Fibroblast of skin of right quadriceps (primary cell): Measurements from ENCODE around the gene ANKS1A.
"Not testable (repeated sequence)": the region's sequence is repeated elsewhere in the genome, so short reads cannot be mapped to it uniquely, and the experiment has no call there.

ENCODE experiments used
- DNase-seq: peaks from one replicate; pipeline ENCODE4 v3.0.0-alpha.2; 2013

Gene ANKS1A

DNA sequence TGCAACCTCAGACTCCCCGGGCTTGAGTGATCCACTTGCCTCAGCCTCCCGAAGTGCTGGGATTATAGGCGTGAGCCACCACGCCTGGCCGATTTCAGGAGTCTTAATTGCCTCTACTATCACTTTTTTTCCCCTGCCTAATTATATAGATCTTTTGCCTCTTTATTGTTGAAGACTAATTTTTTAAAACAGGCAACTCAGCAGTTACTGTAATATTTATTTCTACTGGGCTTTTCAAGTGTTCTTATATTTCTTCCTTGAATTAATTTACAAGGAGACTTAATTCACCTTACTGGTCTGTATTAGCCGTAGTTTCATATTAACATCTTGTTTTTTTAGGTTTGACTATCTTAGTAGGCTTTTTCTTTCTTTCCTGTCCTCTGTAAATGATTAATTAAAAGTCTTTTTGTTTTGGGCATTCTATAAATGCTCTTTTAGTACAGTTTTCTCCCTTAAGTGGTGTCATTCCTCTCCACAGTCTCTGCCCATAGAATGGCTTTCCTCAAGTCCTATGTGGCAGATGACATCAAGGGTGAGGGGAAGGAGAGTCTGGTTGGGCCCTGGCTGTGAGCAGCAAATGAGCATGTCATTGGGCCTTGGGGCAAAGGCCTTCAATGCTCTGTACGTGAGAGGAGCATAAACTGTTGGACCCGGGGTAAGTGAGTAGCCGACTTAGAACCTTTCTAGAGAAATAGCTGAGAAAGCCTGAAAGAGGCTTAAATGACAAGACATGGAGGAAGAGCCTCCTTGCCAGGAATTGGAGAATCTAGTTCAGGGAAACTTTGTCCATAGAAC is 36.0 kb downstream of the ANKS1A start:
- no peak for DNase-seq

DNA sequence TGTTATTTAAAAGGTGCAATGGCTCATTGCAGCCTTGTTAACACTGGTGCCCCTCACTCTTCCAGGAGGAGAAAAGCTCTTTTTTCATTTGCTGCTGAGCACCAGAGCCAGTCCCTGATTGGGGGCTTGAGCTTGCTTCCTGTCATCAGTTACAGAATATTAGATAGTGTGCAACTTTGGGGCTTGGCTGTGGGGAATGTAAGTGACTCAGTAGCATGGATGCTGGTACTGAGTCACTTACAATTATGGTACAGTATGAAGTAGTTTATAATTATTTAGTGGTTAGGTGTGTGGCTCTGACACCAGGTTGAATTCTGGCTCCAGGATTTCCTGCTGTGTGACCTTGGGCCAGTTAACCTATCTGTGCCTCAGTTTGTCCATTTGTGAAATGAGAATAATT is 37.6 kb downstream of the ANKS1A start:
- DNase-seq = peak; percentile 62

DNA sequence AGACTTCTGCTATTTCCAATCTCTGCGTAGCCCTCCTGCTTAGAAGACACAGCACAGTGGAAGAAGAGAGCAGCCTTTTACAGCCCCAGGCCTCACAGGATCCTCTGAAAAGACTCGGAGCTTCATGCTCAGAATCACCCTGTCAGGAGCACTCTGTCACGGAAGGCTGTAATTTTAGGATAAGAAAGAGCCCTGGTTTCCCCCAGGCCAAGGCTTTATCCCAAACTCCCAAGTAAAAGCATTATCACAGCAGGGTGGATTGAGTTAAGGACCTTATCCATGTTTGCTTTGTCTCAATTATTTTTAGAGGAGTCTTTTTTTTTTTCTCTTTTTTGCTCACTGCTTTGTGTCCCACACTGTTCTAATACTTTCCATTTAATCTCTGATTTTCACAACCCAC is 39.2 kb downstream of the ANKS1A start:
- DNase-seq = no peak

DNA sequence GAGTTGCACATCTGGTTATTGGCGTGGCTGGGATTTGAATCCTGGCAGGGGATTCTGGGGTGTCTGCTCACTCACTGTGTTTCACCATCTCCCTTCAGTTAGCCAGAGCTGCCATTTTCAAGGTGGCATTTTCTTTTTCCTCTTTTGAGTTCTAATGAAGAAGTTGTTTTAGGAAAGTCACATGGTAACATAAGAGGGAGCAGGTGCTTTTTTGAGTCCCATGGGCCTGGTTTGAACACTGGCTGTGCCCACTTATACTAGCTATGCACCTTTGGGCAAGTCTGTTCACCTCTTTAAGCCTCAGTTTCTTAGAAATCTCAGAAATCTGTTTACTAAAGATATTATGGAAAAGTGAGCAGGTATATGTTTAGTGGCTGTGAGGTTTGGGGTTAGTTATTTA is 39.6 kb downstream of the ANKS1A start:
- DNase-seq = no peak

DNA sequence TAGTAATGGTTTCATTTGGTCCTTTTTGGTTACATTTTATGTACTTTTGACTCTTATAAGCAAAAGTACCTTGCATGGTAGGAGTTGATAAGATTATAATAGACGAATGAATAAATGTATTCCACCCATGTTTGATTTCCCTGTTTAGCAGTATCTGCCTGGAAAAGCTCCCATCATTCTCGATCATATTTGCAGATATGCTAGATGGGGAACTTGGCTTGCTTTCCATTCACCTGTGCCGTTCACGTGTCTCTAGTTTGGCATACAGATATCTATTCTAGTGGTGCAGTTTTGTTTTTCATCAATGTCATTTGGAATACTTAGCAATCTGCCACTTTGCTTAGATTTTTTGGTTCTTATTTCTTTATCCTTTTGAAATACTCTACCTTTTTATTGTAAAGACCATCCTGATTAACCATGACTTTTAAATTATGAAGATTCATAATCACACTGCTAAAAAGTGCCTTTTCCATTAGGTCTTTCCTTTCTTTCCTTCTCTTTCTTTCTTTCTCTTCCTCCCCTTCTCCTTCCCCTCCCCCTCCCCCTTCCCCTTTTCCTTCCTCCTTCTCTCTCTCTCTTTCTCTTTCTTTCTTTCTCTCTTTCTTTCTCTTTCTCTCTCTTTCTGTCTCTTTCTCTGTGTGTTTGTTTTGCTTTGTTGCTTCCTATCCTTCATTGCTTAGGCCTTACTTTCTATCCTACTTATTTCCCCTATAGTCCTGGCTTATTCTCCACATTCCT is 40.4 kb downstream of the ANKS1A start:
- DNase-seq = no peak

DNA sequence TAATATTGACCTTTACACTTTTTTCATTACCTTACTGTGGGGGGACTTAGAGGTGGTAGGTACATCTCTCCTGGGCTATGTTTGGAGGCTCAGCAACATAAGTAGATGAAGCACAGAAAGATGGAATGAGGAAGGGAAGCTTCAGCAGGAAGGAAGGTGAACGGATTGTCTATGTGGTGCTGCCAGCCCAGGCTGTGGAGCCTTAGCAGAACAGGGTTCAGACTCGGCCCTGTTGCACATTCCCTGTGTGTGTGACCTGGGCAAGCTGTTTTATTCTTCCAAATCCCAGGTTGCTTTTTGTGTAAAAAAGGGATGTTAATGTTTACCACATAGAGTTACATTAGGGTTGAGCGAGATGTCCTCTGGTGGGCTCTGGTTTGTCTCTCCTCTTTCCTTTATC is 41.2 kb downstream of the ANKS1A start:
- DNase-seq = no peak

DNA sequence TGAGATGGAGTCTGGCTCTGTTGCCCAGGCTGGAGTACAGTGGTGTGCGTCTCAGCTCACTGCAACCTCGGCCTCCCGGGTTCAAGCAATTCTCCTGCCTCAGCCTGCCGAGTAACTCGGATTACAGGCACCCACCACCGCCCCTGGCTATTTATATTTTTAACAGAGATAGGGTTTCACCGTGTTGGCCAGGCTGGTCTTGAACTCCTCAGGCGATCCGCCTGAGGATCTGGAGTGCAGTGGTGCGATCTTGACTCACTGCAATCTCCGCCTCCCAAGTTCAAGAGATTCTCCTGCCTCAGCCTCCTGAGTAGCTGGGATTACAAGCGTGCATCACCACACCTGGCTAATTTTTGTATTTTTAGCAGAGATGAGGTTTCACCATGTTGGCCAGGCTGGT is 43.1 kb downstream of the ANKS1A start:
- DNase-seq = not testable (repeated sequence)

DNA sequence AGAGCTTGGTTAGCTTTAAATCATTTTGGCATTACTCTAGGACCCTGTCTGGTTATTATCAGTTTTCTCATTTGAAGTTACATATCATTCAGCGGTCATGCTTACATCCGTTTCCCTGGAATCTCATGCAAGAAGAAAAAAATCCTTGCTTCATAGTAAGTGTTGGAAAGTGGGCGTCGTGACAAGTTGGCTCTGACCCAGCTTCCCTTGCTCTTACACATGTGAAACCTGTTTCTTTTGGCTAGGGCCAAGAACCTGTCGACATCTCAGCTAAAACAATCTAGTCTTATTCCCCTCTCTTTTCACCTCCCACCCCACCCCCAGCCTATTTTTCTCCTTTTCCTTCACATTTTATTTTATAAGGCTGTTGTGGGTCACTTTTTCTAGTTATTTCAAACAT is 45.5 kb downstream of the ANKS1A start:
- peak; percentile 69 for DNase-seq

DNA sequence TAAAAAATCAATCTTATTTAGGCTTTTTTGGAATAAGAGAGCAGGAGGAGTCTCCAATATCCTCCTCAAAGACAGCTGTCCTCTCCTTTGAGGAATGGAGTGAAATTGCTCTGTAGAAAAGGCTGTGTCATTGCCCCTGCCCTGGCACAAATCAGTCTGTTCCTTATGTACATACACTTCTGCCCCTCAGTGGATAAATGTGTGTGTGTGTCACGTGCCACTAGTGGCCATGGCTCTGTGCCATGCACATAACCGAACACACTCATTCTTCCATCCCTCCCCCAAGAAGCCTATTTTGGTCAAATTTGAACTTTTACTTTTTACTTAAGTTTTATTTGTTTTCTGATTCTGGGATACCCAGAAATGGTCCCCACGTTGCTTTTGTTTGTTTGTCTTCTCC is 49.2 kb downstream of the ANKS1A start:
- DNase-seq = no peak

DNA sequence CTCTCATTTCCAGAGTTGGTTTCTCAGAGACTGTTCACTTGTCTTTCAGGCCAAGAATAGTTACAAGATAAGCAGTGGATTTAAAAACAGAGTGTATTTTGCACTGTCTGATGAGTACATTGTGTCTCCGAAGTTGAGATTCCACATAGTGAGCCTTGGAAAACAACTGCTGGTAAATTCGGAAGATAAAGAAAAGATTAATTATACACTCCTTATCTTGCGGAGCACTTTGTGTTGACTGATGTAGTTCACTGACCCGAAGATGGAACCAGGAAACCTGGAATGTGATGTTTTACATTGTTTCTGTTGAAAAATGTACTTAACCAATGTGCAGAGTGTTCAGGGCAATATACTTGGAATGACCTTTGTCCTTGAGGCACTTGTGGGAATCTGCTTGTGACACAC is 51.0 kb downstream of the ANKS1A start:
- DNase-seq = no peak

DNA sequence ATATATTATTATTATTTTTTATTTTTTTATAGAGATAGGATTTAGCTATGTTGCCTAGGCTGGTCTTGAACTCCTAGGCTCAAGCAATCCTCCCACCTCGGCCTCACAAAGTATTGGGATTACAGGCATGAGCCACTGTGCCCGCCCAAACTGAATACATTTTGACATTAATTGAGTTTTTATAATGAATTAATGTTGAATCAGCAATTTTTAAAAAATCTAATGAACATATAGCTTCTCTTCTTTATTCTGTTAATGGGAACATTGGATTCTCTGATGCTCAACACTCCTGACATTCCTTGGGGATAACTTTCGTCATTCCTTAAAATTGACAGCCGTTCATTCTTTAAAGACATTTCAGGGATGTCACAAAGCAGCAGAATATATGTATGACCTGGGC is 52.4 kb downstream of the ANKS1A start:
- DNase-seq = no peak

DNA sequence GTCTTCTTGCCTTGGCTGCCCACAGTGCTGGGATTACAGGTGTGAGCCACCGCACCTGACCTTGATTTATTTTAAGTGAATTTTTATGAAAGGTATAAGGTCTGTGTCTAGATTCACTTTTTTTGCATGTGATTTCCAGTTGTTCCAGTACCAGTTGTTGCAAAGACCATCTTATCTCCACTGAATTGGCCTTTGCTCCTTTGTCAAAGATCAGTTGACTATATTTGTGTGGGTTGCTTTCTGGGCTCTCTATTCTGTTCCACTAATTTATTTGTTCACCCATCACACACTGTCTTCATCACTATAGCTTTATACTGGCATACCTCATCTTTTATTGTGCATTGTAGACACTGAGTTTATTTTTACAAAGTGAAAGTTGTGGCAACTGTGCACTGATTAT is 56.3 kb downstream of the ANKS1A start:
- no peak for DNase-seq

DNA sequence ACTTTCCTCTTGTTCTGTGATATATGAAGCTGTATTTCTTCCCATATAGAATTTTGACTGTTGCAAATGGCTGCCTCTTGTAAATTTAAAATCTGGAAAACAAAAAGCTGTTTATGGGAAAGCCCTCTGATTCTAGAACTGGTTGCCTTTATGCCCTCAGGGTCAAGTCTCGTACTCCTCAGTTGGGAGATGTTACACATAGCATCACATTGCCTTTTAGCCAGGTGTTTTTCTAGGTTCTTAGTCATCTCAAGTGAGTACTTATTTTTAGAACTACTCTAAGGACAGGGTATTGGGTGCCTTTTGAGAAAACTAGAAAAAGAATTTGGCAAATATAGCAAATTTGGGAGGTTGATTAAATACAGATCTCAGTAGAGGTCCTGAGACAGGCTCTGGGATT is 58.5 kb downstream of the ANKS1A start:
- DNase-seq = no peak

DNA sequence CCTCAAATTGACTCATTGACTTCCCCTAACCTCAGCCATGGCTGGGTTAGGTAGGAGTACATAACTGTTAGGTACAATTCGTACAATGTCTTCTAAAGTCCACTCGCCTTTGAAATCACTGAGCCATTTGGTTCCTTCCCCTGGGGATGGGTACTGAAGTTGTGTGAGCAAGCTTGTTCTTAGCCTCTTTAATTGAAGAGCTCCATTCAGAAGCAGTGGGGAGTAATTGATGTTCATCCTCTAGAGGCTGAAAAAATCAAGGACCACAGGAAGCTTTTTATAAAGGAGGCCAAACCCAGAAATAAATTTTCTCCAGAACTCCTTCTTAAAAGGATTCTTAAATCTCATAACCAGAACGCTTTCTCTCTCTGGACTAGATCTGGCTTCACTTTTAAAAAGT is 60.6 kb downstream of the ANKS1A start:
- no peak for DNase-seq

DNA sequence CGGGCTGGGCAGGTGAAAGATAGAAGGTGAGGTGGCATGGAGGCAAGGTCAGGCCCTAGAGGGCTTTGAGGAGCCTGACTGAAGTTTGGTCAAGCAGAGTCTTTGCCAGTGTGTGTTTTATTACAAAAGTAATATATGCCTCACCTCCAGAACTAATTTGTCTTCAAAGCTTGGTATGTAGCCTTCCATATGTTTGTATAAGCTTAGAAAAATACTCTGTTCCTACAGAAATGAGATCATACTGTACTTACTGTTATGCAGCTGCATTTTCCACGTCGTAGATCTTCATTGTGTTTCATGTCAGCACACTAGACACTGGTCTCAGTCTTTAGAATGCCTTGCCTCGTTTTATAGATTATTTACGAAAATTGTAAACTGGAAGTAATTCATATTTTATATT is 61.8 kb downstream of the ANKS1A start:
- no peak for DNase-seq

DNA sequence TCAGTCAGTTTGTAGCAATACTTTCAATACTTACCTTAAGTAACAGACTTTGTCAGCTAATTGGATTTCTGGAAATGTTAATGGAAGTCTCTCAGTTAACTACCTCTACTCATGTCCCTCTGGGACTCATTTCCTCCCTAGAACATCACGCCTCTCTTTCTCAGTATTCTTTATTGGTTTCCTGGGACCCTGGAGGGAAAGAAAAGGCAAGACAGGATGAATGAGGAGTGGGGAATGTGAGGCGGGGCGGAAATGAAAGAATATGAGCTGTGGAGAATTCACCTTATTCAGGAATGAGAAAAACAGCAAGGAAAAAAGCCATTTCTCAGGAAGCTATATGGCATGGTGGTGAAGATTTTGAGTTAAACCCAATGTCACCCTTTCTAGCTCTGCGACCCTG is 62.7 kb downstream of the ANKS1A start:
- DNase-seq = no peak

DNA sequence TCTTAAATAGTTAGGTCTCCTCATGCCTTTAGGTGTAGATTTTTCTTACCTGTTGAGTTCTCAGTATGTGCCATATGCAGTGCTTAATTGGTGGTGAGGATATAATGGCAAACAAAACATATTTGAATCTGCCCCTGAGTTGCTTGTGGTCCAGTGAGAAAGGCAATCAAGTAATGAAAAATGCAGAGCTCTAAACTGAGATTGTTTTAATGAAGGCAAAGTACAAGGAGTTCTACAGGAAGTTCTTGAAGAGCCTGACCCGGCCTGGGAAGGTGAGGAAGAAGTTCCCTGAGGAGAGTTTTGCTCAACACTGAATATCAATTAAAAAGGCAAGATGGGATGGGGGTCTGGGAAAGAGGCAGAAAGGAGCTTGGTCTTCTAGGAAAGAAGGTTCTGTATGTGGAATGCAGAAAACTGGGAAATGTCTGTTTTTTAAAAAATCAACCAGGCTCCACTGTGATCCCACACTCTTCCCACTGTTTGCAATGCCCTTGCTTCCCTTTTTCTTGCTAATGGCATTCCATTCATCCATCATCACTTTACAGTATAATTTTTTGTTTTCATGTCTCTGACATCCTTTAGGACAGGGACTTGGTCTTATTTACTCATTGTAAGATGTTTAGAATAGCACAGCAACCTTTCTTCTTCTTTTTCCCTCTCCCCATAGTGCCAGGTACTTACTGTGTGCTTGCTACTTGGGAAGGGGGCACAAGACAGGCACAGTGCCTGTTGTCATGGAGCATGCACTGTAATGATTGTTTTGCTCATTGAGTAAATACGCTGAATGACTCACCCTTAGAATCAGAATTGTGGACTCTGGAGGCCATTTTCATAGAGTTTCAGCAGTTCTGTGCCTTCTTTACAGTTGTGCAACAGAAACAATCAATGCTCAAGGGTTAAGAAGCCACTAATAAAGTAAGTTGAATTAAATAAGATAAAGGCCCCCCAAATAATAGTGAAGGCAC is 64.3 kb downstream of the ANKS1A start:
- DNase-seq = peak; percentile 42

DNA sequence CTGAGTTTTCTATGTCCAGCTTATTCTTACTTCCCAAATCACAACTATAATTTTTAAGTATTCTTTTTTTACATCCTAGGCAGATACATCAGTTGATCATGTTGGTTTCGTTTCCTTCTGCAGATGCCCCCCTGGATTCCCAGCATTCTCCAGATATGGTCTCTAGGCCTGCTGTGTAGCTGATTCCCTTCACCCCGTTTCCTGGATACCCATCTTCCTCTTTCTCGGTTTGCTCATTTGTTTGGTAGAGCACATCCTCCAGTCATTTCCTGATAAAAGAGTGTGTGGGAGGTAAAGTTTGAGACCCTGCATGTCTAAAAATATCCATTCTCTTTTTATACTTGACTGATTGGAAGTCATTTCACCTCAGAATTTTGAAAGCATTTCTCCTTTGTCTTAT is 66.4 kb downstream of the ANKS1A start:
- no peak for DNase-seq

DNA sequence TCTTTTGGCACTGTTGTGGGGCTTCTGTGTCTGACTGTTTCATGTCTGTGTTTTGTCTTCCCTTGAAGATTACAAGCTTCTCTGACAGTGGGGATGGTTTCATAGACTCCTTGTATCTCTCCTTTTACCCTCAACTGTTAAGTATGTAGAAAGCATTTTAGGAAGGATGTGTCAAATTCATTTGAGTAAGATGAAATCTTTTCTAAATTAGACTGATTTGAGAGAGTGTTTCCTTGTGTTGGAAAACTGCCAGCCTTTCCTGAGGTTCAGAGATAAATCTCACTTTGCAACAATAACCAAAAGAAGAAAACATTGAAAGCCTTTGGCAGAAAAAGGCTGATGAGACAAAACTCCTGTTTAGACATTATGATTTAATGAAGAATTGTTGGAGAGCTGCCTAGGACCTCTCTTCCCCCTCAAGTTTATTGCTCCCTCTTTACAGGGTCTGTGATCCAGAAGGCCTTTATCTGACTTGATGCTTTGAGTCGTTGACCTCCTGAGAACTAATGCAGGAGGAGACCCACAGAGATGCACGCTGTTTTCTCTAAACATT is 68.3 kb downstream of the ANKS1A start:
- DNase-seq = no peak

DNA sequence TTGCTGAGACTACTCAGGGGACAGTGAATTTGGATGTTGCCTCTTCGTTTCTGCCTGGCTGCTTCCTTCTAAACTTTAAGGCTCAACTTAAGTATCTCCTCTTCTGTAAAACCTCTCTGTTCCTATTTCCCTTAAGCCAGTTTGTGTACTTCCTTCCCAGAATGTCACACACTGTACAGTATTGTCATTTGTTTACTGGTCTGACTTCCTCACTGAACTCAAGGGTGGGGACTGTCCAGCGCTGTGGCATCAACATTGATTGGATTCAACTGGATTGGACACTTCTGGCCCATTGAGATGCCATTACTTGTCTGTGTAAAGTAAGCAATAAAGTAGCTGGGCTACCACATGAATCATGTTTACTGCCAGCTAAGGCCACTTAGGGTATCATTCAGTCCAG is 69.7 kb downstream of the ANKS1A start:
- no peak for DNase-seq

DNA sequence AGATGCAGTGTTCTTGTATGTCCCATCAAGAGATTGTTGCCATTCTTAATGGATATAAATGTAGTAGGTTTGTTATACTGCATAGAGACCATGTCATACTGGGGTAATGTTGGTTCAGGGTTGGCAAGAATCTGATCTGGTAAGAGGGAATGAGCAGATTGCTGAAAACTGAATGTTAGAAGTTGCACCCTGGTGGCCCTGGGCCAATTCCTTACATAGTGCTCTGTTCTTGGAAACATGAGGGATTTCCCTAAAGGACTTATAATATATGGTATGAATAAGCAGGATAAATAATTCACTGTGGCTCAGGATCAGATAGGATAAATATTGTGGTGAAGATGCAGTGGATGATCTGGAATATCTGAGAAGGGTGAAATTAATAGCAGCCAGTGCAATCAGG is 70.2 kb downstream of the ANKS1A start:
- DNase-seq = no peak

DNA sequence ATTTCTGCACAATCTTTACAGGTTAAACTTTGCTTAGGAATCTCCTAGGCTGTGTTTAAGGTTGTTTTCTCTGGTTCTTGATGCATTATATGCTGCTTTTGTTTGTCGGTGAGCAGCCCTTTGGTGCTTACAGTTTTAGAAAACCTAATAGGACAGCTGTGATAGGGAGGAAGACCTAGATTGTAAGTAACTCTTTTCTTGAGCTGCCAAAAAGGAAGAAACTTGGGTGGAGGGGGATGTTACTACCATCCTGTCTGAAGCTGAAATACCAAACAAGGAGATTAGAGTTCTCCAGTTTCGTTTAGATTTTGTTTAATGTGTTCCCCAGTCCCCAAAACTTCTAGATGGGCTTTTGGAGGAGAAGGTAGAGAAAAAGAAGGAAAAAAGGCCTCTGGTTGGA is 72.0 kb downstream of the ANKS1A start:
- DNase-seq = no peak

DNA sequence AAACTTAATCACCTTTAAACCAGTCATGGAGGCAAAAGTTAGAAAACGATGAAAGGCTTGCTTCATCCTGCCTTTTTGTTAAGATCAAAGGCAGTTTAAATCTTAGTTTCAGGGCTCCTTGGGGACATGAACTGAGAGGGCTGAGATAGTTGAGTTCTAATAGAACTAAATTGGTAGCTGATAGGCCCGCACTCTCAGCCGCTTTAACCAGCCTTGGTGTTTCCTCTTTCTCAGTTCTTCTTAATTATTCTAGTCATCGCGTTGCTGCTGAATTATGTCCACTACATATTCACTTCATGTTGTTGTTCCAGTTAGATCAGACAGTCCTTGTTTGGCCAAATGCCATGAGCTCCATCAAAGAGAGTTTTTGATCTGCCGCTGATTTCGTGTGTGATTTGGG is 72.5 kb downstream of the ANKS1A start:
- DNase-seq = no peak
